Measurements from ENCODE around the gene PACRGL.

- TF ChIP-seq CTCF (conservative IDR thresholded peaks at IDR 0.05 in 1 of 2, IDR thresholded peaks at IDR 0.05 in 1 of 2; ENCODE audit: low read depth in 1 of 2, low read length in 2 of 2) (no peak), EZH2 (IDR thresholded peaks at IDR 0.05; ENCODE audit: low read length, missing control alignments) (no peak)
These were observed 16.5 kb upstream of the PACRGL start for GRCh38 chr4:20683766-20684165.
